ENCODE measurements around the gene CORO7.

DNA sequence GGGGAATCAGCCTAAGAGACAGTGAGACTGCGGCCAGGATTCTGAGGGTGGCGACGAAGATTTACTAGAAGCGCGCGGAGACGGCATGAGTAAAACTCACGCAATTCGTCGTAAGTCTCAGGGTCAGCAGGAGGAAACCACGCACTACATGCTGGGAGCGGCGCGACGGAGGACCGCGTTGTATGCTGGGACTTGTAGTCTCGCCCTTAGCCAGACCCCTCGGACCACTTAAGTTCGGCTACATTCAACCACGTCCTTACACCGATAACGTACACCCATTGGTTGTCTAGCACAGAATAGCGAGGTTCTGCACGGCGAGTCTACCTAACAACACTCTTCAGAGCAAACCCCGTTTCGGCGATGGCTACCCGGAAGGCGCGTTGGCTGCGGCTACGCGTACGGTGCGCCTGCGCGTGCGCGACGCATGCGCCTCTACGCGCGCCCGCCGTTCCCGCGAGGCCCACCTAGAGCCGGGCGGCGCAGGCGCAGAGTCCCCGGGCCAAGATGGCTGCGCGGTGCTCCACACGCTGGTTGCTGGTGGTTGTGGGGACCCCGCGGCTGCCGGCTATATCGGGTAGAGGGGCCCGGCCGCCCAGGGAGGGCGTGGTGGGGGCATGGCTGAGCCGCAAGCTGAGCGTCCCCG lies 9.1 kb upstream of the CORO7 start, which contains the start of gene DNAJA3:
- peak; percentile 70 to 84 for TF ChIP-seq POLR2A (IDR thresholded peaks at IDR 0.05)
- TF ChIP-seq, protein P1, sequence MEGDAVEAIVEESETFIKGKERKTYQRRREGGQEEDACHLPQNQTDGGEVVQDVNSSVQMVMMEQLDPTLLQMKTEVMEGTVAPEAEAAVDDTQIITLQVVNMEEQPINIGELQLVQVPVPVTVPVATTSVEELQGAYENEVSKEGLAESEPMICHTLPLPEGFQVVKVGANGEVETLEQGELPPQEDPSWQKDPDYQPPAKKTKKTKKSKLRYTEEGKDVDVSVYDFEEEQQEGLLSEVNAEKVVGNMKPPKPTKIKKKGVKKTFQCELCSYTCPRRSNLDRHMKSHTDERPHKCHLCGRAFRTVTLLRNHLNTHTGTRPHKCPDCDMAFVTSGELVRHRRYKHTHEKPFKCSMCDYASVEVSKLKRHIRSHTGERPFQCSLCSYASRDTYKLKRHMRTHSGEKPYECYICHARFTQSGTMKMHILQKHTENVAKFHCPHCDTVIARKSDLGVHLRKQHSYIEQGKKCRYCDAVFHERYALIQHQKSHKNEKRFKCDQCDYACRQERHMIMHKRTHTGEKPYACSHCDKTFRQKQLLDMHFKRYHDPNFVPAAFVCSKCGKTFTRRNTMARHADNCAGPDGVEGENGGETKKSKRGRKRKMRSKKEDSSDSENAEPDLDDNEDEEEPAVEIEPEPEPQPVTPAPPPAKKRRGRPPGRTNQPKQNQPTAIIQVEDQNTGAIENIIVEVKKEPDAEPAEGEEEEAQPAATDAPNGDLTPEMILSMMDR (IDR thresholded peaks at IDR 0.05), result peak in 2 of 4 experiments; percentile 19 to 26
- TF ChIP-seq POLR2AphosphoS5 (IDR thresholded peaks at IDR 0.05), result peak; percentile 79

Data from gastroesophageal sphincter (tissue), 3 donors.